PC-9 (cell line): Measurements from ENCODE around the gene SCAF11.

ENCODE experiments used
- EZH2 ChIP-seq: fragments of 200-600 bp; sonication (generic); IDR thresholded peaks from 2 replicates; pipeline ENCODE4 v1.8.0; 2017; ENCODE audit warnings: antibody characterized with exemption, low read depth
- TF ChIP-seq, protein P1 (sequence below): fragments of 200-600 bp; sonication (generic); conservative IDR thresholded peaks from 2 replicates; pipeline ENCODE4 v1.6.1; 2017; ENCODE audit warnings: mixed run types, antibody characterized with exemption, mild to moderate bottlenecking, moderate library complexity

- TF ChIP-seq, protein P1, sequence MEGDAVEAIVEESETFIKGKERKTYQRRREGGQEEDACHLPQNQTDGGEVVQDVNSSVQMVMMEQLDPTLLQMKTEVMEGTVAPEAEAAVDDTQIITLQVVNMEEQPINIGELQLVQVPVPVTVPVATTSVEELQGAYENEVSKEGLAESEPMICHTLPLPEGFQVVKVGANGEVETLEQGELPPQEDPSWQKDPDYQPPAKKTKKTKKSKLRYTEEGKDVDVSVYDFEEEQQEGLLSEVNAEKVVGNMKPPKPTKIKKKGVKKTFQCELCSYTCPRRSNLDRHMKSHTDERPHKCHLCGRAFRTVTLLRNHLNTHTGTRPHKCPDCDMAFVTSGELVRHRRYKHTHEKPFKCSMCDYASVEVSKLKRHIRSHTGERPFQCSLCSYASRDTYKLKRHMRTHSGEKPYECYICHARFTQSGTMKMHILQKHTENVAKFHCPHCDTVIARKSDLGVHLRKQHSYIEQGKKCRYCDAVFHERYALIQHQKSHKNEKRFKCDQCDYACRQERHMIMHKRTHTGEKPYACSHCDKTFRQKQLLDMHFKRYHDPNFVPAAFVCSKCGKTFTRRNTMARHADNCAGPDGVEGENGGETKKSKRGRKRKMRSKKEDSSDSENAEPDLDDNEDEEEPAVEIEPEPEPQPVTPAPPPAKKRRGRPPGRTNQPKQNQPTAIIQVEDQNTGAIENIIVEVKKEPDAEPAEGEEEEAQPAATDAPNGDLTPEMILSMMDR = no peak
- TF ChIP-seq EZH2 = no peak
Measured at GRCh38 chr12:45987340-45987727, 3.0 kb downstream of the SCAF11 start.
